GM10266 (cell line): ENCODE data around the gene CDR2L.
"Not testable (repeated sequence)": the region's sequence is repeated elsewhere in the genome, so short reads cannot be mapped to it uniquely, and the experiment has no call there.

Experiments
- DNase-seq: peaks from one replicate; pipeline ENCODE4 v3.0.0; 2012; ENCODE audit errors: extremely low spot score
- CTCF ChIP-seq: IDR thresholded peaks from 2 replicates; pipeline ENCODE4 v1.5.1; 2012; ENCODE audit warnings: mild to moderate bottlenecking, low read depth; ENCODE audit not compliant: control insufficient read depth, insufficient read depth; ENCODE audit errors: missing control alignments

The CDR2L gene

GRCh38 chr17:75039238-75039637 lies 51.8 kb downstream of the CDR2L start:
- DNase-seq = no peak
- TF ChIP-seq CTCF = no peak

GRCh38 chr17:75041656-75042280 lies 54.3 kb downstream of the CDR2L start:
- no peak for TF ChIP-seq CTCF
- DNase-seq = no peak

DNA sequence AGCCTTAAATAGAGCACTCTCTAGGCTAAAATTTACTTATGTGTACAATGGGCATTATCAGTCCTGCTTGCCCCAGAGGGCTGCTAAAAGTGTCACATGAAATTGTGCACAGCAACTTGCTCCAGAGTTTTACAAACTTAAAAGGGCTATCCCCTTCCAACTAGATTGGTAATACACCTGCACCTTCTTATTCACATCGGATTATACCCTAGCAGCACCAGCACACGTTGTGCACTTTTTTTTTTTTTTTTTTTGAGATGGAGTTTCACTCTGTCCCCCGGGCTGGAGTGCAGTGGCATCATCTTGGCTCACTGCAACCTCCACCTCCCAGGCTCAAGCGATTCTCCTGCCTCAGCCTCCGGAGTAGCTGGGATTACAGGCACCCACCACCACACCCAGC lies 56.4 kb downstream of the CDR2L start:
- DNase-seq = not testable (repeated sequence)

- TF ChIP-seq CTCF = no peak
- no peak for DNase-seq
Observed at GRCh38 chr17:75044716-75045115, 57.3 kb downstream of the CDR2L start.

DNA sequence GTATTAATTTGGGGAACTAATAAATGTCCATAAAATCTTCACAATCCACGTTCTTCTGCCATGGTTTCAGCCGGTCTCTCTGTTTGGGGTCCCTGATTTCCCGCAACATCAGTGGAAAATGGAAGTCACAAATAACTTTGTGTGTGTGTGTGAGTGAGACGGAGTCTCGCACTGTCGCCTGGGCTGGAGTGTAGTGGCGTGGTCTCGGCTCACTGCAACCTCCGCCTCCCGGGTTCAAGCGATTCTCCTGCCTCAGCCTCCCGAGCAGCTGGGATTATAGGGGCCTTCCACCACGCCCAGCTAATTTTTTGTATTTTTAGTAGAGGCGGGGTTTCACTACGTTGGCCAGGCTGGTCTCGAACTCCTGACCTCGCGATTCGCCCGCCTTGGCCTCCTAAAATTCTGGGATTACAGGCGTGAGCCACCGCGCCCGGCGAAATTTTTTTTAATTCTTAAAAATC lies 58.5 kb downstream of the CDR2L start:
- not testable (repeated sequence) for DNase-seq

GRCh38 chr17:75046407-75047289 lies 59.2 kb downstream of the CDR2L start, which contains the start of the genes ATP5PD and KCTD2:
ATP5PD (minus strand) TSS chr17:75046969; CDS start chr17:75042650, 4,319 bp downstream.
KCTD2 (plus strand) TSS chr17:75047225; CDS start chr17:75047251, 26 bp downstream.
- DNase-seq = peak; percentile 99
- TF ChIP-seq CTCF = no peak

GRCh38 chr17:75047398-75048098 lies 60.1 kb downstream of the CDR2L start:
- TF ChIP-seq CTCF = no peak
- DNase-seq = peak; percentile 43
